GM12872 (cell line): ENCODE results near the gene DCAF16.

Experiments used
- TF ChIP-seq, protein P1 (sequence below): IDR thresholded peaks from 3 replicates; pipeline ENCODE4 v1.5.1; 2011; ENCODE audit warnings: low read depth, mild to moderate bottlenecking, low read length, moderate library complexity; ENCODE audit not compliant: insufficient read depth

DCAF16 gene

DNA sequence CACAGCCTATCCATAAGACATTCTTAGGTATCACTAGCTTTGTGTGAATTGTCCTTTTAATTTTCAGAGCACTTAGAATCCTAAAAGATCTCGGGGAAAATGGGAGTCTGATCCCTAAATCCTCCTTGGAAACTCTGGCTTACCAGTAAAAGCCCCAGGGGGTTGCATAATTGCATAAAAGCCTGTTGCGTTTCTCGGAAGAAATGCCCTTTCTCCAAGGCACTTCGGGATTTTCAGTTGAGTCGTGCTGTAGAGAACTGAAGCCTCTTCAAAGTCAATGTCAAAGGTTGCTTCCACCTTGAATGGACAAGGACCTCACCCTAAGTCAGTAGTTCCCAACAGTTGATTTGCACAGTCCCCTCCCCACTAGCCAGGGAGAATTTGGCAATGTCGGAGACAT is 49.9 kb downstream of the DCAF16 start:
- TF ChIP-seq, protein P1, sequence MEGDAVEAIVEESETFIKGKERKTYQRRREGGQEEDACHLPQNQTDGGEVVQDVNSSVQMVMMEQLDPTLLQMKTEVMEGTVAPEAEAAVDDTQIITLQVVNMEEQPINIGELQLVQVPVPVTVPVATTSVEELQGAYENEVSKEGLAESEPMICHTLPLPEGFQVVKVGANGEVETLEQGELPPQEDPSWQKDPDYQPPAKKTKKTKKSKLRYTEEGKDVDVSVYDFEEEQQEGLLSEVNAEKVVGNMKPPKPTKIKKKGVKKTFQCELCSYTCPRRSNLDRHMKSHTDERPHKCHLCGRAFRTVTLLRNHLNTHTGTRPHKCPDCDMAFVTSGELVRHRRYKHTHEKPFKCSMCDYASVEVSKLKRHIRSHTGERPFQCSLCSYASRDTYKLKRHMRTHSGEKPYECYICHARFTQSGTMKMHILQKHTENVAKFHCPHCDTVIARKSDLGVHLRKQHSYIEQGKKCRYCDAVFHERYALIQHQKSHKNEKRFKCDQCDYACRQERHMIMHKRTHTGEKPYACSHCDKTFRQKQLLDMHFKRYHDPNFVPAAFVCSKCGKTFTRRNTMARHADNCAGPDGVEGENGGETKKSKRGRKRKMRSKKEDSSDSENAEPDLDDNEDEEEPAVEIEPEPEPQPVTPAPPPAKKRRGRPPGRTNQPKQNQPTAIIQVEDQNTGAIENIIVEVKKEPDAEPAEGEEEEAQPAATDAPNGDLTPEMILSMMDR, result no peak

DNA sequence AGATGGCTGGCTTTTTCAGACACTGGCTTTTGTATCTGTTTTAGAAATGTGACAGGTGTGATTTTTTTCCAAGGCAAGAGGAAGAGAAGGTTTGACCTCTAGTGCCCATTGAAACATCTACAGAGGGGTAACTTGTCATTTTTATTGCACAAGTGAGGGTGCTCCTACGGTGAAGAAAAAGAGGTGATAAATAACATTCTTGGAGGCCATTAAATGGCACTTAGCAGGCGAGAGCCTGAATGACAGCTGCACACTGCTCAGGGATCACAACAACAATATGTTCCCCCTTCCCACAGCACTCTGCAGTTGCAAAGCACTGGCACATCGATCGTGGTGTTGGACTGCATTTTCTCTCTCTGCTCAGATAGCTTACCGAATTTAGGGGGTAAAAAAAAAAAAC is 52.1 kb downstream of the DCAF16 start:
- TF ChIP-seq, protein P1, result no peak

DNA sequence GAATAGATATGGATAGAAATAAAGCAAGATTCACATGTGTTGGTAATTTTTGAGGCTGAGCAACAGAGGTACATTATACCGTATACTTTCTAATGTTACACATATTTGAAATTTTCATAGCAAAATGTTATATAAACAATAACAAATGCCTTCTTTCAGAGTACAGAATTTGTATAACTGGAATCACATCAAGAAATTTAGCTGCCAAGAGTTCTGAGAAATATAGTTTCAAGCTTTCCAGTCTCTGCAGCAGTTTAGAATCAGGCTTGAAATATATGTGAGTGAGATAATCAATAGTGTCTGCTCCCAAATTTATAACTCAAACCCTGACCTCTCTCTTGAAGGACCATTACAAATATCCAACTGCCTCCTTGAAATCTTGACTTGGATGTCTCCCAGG is 52.9 kb downstream of the DCAF16 start:
- TF ChIP-seq, protein P1, result no peak

DNA sequence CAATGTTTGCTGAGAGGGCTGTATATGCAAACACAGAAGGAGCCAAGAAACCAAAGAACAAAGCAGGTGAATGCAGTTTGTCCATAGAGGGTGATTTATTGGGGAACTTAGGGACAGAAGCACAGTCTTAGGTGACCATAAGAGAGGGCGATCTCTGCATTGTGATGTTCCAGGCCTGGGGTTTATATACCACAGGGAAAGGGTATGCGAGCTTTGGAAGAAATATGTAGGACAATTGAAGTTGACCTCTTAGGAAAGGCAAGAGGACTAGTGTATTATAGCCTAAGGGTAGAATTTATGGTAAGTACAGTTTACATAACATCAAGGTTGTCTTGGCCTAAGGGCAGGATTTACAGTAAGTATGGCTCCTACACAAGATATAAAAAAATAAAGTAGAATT is 56.9 kb downstream of the DCAF16 start:
- TF ChIP-seq, protein P1, result no peak
